CD14-positive monocyte (primary cell): ENCODE measurements around the gene UBE2O. TPM values are rescaled to one million over a fixed set of nuclear protein-coding genes. Genes with fewer than 3 reads are reported as not detected.

Experiments
- DNase-seq, 3 donors: peaks; one replicate each; pipeline ENCODE4 v3.0.0-alpha.2; 2011 to 2022
- H2AFZ ChIP-seq: 2 replicates; pipeline ENCODE4 v1.6.0; 2012; ENCODE audit warnings: mild to moderate bottlenecking, low read depth, low read length, inconsistent platforms; ENCODE audit not compliant: insufficient read depth, poor library complexity, severe bottlenecking
- H3K27ac ChIP-seq, 2 donors: 1 replicate in 1 of 2; 2 replicates in 1 of 2; pipeline ENCODE4 v1.5.1; 2012 to 2013; ENCODE audit warnings: low read length in 2 of 2, control low read depth in 1 of 2, inconsistent platforms in 1 of 2, low read depth in 1 of 2, mild to moderate bottlenecking in 1 of 2
- H3K27me3 ChIP-seq, 2 donors: one replicate each; pipeline versions ENCODE4 v1.6.0 to v1.6.1; 2011 to 2013; ENCODE audit warnings: low read length in 2 of 2; ENCODE audit not compliant: control insufficient read depth in 2 of 2, insufficient read depth in 2 of 2
- H3K36me3 ChIP-seq, 2 donors: replicated peaks in 1 of 2; 1 replicate in 1 of 2; 2 replicates in 1 of 2; pipeline versions ENCODE4 v1.5.1 to v1.6.1; 2012 to 2013; ENCODE audit warnings: low read length in 2 of 2, control low read depth in 1 of 2, inconsistent platforms in 1 of 2, mild to moderate bottlenecking in 1 of 2; ENCODE audit not compliant: insufficient read depth in 2 of 2, control insufficient read depth in 1 of 2
- H3K4me1 ChIP-seq, 2 donors: 1 replicate in 1 of 2; 2 replicates in 1 of 2; pipeline versions ENCODE4 v1.5.1 to v1.6.1; 2012 to 2013; ENCODE audit warnings: low read length in 2 of 2, control low read depth in 1 of 2, inconsistent platforms in 1 of 2, mild to moderate bottlenecking in 1 of 2, moderate library complexity in 1 of 2; ENCODE audit not compliant: insufficient read depth in 2 of 2, control insufficient read depth in 1 of 2
- H3K4me2 ChIP-seq: replicated peaks from 2 replicates; pipeline ENCODE3; 2012; ENCODE audit warnings: low read length, moderate library complexity, mild to moderate bottlenecking; ENCODE audit not compliant: poor library complexity, severe bottlenecking; ENCODE audit errors: extremely low read depth
- H3K4me3 ChIP-seq, 3 experiments: fragments of 200-600 bp in 1 of 3; sonication (generic) in 1 of 3; replicated peaks in 1 of 3; 1 replicate in 2 of 3; 2 replicates in 1 of 3; pipeline ENCODE4 v1.5.1; 2011 to 2013; ENCODE audit warnings: low read length in 3 of 3, mild to moderate bottlenecking in 3 of 3, control low read depth in 2 of 3, low read depth in 2 of 3, inconsistent platforms in 1 of 3, moderate library complexity in 1 of 3
- H3K79me2 ChIP-seq: 2 replicates; pipeline ENCODE4 v1.6.0; 2012; ENCODE audit warnings: mild to moderate bottlenecking, control low read depth, inconsistent platforms, low read length, moderate library complexity; ENCODE audit not compliant: insufficient read depth
- H3K9ac ChIP-seq: 2 replicates; pipeline ENCODE4 v1.6.0; 2017; ENCODE audit warnings: low read length, mild to moderate bottlenecking; ENCODE audit not compliant: insufficient read depth, poor library complexity, severe bottlenecking
- H3K9me3 ChIP-seq, 2 donors: replicated peaks in 1 of 2; 1 replicate in 1 of 2; 2 replicates in 1 of 2; pipeline versions ENCODE4 v1.5.1 to v1.6.1; 2012 to 2013; ENCODE audit warnings: low read length in 2 of 2, control low read depth in 1 of 2; ENCODE audit not compliant: control insufficient read depth in 1 of 2, insufficient read depth in 1 of 2
- H4K20me1 ChIP-seq: 2 replicates; pipeline ENCODE4 v1.6.0; 2012; ENCODE audit warnings: mild to moderate bottlenecking, low read length, control low read depth, moderate library complexity; ENCODE audit not compliant: insufficient read depth
- H3K27ac Mint-ChIP-seq, 7 donors: one replicate each; pipeline ENCODE4 v1.8.0; 2020; ENCODE audit warnings: mild to moderate bottlenecking in 7 of 7, mixed read lengths in 7 of 7, moderate library complexity in 6 of 7, inconsistent platforms in 2 of 7
- H3K27me3 Mint-ChIP-seq, 3 donors: one replicate each; pipeline ENCODE4 v1.8.0; 2021 to 2022; ENCODE audit warnings: low read depth in 3 of 3, mild to moderate bottlenecking in 3 of 3, mixed read lengths in 3 of 3, moderate library complexity in 3 of 3, inconsistent platforms in 1 of 3
- H3K36me3 Mint-ChIP-seq, 2 donors: one replicate each; pipeline ENCODE4 v1.8.0; 2020; ENCODE audit warnings: mixed read lengths in 2 of 2, inconsistent platforms in 1 of 2, mild to moderate bottlenecking in 1 of 2
- H3K4me1 Mint-ChIP-seq: one replicate; pipeline ENCODE4 v1.8.0; 2020; ENCODE audit warnings: mild to moderate bottlenecking, mixed read lengths
- H3K4me3 Mint-ChIP-seq, 2 donors: one replicate each; pipeline ENCODE4 v1.8.0; 2020; ENCODE audit warnings: mild to moderate bottlenecking in 2 of 2, mixed read lengths in 2 of 2, moderate library complexity in 1 of 2
- H3K9me3 Mint-ChIP-seq, 7 donors: one replicate each; pipeline ENCODE4 v1.8.0; 2020 to 2022; ENCODE audit warnings: mixed read lengths in 7 of 7, mild to moderate bottlenecking in 6 of 7, moderate library complexity in 6 of 7, inconsistent platforms in 2 of 7
- WGBS: methylation state at CpG from one replicate; pipeline ENCODE4 v1.1.5; 2013; ENCODE audit warnings: missing lambda C conversion rate; ENCODE audit not compliant: insufficient coverage; 5-methylcytosine and 5-hydroxymethylcytosine counted together
- intact Hi-C, 2 donors: fragments of 100-400 bp; cut with micrococcal nuclease; formaldehyde crosslinking; loops; one replicate each; pipeline versions ENCODE4 v1.15.0 to v1.15.1; 2023
- polyA plus RNA-seq, 3 donors: library from polyadenylated mRNA; depleted of rRNA in 1 of 3; unstranded in 2 of 3; stranded (reverse) in 1 of 3; fragments of 300-500 nt in 2 of 3; fragments of >200 nt in 1 of 3; fragmentation: Illumina TruSeq in 2 of 3; gene quantifications; 1 replicate in 2 of 3; 2 replicates in 1 of 3; pipeline ENCODE4 v1.2.3, GENCODE V29; 2012 to 2021
- TF ChIP-seq, protein P1 (sequence below): fragments of 200-600 bp; IDR thresholded peaks from one replicate; pipeline ENCODE4 v1.8.0; 2022; ENCODE audit warnings: antibody characterized with exemption, mild to moderate bottlenecking

Gene UBE2O
- polyA plus RNA-seq, 3 donors: 1.3 to 15.1 (median 4.5) TPM

DNA sequence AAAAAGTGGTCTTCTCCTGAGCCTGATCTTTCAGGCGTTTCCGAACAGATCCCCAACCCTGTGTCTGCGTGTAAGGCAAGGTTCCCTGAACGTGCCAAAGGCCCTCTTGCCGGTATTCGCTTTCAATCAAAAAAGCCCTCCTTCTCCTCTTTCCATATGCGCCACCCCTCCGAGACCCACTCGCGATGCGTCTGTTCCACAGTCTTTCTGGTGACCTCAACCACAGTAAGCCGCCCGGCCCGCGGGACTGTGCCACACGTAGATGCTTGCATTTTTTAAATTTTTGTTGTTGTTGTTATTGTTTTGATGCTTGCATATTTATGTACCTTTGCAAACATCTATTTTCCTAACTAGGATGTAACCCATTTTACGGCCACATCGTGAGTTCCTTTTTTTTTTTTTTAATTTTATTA lies 98.6 kb downstream of the UBE2O start:
- peak overlapping the region; percentile 53 to 91 (median 56) for H3K4me3 ChIP-seq
- H3K4me2 ChIP-seq: peak overlapping the region; percentile 91
- H3K9me3 ChIP-seq: no peaks in the 10 kb centered on the region
- H4K20me1 ChIP-seq: no peaks in the 10 kb centered on the region
- peak overlapping the region in 1 of 2 donors; percentile 94 for H3K27ac ChIP-seq
- H3K36me3 ChIP-seq: no peaks in the 10 kb centered on the region
- peaks cover 15 to 21% of the 10 kb centered on the region in 2 donors for H3K4me1 ChIP-seq
- Mint-ChIP-seq H3K27me3 (peaks cover 3 to 5% (median 3%) of the 10 kb centered on the region in 3 donors), H3K4me3 (peak overlapping the region; percentile 91 to 99), H3K4me1 (peaks cover 24% of the 10 kb centered on the region), H3K36me3 (peaks cover 0 to 2% of the 10 kb centered on the region in 2 donors), H3K9me3 (peaks cover 0 to 1% (median 0%) of the 10 kb centered on the region in 7 donors), H3K27ac (peak overlapping the region in 6 of 7 donors; percentile 90 to 100 (median 100))
- H3K27me3 ChIP-seq: no peaks in the 10 kb centered on the region
- H3K79me2 ChIP-seq: peaks cover 36% of the 10 kb centered on the region
- TF ChIP-seq, protein P1, sequence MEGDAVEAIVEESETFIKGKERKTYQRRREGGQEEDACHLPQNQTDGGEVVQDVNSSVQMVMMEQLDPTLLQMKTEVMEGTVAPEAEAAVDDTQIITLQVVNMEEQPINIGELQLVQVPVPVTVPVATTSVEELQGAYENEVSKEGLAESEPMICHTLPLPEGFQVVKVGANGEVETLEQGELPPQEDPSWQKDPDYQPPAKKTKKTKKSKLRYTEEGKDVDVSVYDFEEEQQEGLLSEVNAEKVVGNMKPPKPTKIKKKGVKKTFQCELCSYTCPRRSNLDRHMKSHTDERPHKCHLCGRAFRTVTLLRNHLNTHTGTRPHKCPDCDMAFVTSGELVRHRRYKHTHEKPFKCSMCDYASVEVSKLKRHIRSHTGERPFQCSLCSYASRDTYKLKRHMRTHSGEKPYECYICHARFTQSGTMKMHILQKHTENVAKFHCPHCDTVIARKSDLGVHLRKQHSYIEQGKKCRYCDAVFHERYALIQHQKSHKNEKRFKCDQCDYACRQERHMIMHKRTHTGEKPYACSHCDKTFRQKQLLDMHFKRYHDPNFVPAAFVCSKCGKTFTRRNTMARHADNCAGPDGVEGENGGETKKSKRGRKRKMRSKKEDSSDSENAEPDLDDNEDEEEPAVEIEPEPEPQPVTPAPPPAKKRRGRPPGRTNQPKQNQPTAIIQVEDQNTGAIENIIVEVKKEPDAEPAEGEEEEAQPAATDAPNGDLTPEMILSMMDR: no peak
- 0% methylated on average over 8 of the region's 18 CpGs for WGBS
- H3K9ac ChIP-seq: peak overlapping the region; percentile 76
- intact Hi-C loops: loop anchor here (2.0 to 5.0 kb wide), 2 partner anchors 30 to 33 kb away; partner anchors contain the start of gene SPHK1 (in 1 of the 2)
- no peak for DNase-seq
- peak overlapping the region; percentile 97 for H2AFZ ChIP-seq

DNA sequence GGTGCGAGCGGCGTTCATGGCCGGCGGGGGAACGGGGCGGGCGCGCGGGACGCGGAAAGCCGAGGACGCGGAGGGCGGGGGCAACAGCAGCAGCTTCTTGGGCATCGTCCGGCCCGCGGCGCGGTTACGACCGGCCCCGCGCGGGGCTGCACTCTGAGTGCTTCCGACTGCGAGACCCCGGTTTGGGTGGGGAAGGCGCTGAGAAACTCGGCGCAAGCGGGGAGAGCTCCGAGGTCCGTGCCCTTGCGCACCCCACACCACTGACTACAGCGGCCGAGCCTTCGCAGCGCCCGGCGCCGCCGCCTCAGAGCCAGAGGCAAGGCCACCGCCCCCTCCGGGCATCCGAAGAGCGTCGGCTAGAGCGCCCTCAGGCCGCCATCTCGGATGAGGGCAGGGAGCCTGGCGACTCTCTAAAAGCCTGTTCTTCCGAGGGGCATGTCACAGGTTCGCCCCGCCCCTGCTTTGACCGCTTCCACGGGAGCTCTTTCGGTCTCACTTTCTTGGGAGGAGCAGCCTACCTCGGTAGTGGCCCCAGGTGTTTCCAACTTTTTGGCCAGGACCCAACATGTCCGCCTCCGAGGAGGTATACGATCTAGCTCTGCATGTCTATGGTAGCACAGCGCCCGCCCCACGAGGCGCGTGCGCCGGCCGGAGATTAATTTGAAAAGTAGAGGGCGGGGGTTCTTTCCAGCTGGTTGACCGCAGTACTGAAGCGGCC lies 99.2 kb downstream of the UBE2O start, which contains the start of gene PRPSAP1:
TSS of gene PRPSAP1 (minus strand) at position 318 of the 718 bp plus-strand sequence. CDS start at position 105, 213 bp downstream.
- no peaks in the 10 kb centered on the region for H3K36me3 ChIP-seq
- peak within 1 kb of the TSS; percentile 91 to 99 for H3K4me3 Mint-ChIP-seq
- H3K27me3 ChIP-seq: no peaks in the 10 kb centered on the region
- no peaks in the 10 kb centered on the region for H3K9me3 ChIP-seq
- WGBS: under 1% methylated on average over 69 of the region's 75 CpGs
- peak within 1 kb of the TSS; percentile 91 for H3K4me2 ChIP-seq
- H3K4me3 ChIP-seq: peak within 1 kb of the TSS; percentile 53 to 91 (median 56)
- TF ChIP-seq, protein P1: peak; percentile 36
- peak within 1 kb of the TSS; percentile 97 for H2AFZ ChIP-seq
- H4K20me1 ChIP-seq: no peaks in the 10 kb centered on the region
- H3K27ac ChIP-seq: peak within 1 kb of the TSS; percentile 60 to 94
- H3K79me2 ChIP-seq: peaks cover 36% of the 10 kb centered on the region
- peaks cover 15 to 21% of the 10 kb centered on the region in 2 donors for H3K4me1 ChIP-seq
- peaks cover 24% of the 10 kb centered on the region for H3K4me1 Mint-ChIP-seq
- peaks cover 0 to 1% (median 0%) of the 10 kb centered on the region in 7 donors for H3K9me3 Mint-ChIP-seq
- peak within 1 kb of the TSS; percentile 90 to 100 (median 100) for H3K27ac Mint-ChIP-seq
- intact Hi-C loops: loop anchor here (2.0 to 5.0 kb wide), 2 partner anchors 31 to 34 kb away; partner anchors contain the start of gene SPHK1 (in 1 of the 2)
- peak; percentile 75 to 84 (median 83) for DNase-seq
- peaks cover 3 to 5% (median 3%) of the 10 kb centered on the region in 3 donors for H3K27me3 Mint-ChIP-seq
- peaks cover 0 to 2% of the 10 kb centered on the region in 2 donors for H3K36me3 Mint-ChIP-seq
- peak within 1 kb of the TSS; percentile 76 for H3K9ac ChIP-seq
